GM23338 (cell line): ENCODE results near the gene SAMD13. TPM values are rescaled to one million over a fixed set of nuclear protein-coding genes. Genes with fewer than 3 reads are reported as not detected.

Experiments
- ATAC-seq: fragments of 200-7000 bp; cut with Tn5 transposase; 3 replicates; pipeline ENCODE4 v1.9.1; 2020
- DNase-seq: peaks from one replicate; pipeline ENCODE4 v3.0.0-alpha.2; 2015; ENCODE audit warnings: low spot score
- H2AFZ ChIP-seq: fragments of 200-600 bp; sonication (generic); 2 replicates; pipeline ENCODE4 v1.8.0; 2016; ENCODE audit warnings: antibody characterized with exemption, mild to moderate bottlenecking, moderate library complexity
- H3F3A ChIP-seq: fragments of 200-600 bp; sonication (generic); replicated peaks from 2 replicates; pipeline ENCODE4 v1.8.0; 2017; ENCODE audit warnings: antibody characterized with exemption, mixed run types, low read depth
- H3K27ac ChIP-seq: fragments of 200-600 bp; sonication (generic); 2 replicates; pipeline ENCODE4 v1.6.1; 2016; ENCODE audit warnings: low read depth
- H3K27me3 ChIP-seq: fragments of 200-600 bp; sonication (generic); 2 replicates; pipeline ENCODE4 v1.8.0; 2016; ENCODE audit warnings: mild to moderate bottlenecking, mixed run types, moderate library complexity; ENCODE audit not compliant: insufficient read depth
- H3K36me3 ChIP-seq: fragments of 200-600 bp; sonication (generic); 2 replicates; pipeline ENCODE4 v1.8.0; 2016; ENCODE audit warnings: mild to moderate bottlenecking; ENCODE audit not compliant: insufficient read depth
- H3K4me1 ChIP-seq: fragments of 200-600 bp; sonication (generic); 2 replicates; pipeline ENCODE4 v1.8.0; 2016; ENCODE audit warnings: mild to moderate bottlenecking, moderate library complexity; ENCODE audit not compliant: insufficient read depth
- H3K4me2 ChIP-seq: fragments of 200-600 bp; sonication (generic); 2 replicates; pipeline ENCODE4 v1.7.1; 2017; ENCODE audit warnings: mixed run types
- H3K4me3 ChIP-seq: fragments of 200-600 bp; sonication (generic); 2 replicates; pipeline ENCODE4 v1.6.1; 2016; ENCODE audit warnings: mixed run types
- H3K79me2 ChIP-seq: fragments of 200-600 bp; sonication (generic); replicated peaks from 2 replicates; pipeline ENCODE4 v1.8.0; 2017; ENCODE audit warnings: mild to moderate bottlenecking; ENCODE audit not compliant: insufficient read depth
- H3K9me2 ChIP-seq: fragments of 200-600 bp; sonication (generic); 2 replicates; pipeline ENCODE4 v1.8.0; 2017; ENCODE audit not compliant: insufficient read depth
- H4K20me1 ChIP-seq: fragments of 200-600 bp; sonication (generic); replicated peaks from 2 replicates; pipeline ENCODE4 v1.8.0; 2017; ENCODE audit warnings: mild to moderate bottlenecking; ENCODE audit not compliant: insufficient read depth
- H3K27ac Mint-ChIP-seq: 2 replicates; pipeline ENCODE4 v1.8.0; 2020; ENCODE audit warnings: inconsistent platforms, mild to moderate bottlenecking, moderate library complexity, mixed read lengths
- H3K27me3 Mint-ChIP-seq: 3 replicates; pipeline ENCODE4 v1.8.0; 2022; ENCODE audit warnings: low read depth, mild to moderate bottlenecking, moderate library complexity, mixed read lengths, inconsistent platforms; ENCODE audit not compliant: insufficient read depth, poor library complexity
- H3K36me3 Mint-ChIP-seq: 3 replicates; pipeline ENCODE4 v1.8.0; 2021; ENCODE audit warnings: low read depth, mild to moderate bottlenecking, inconsistent platforms, moderate library complexity, mixed read lengths
- H3K4me1 Mint-ChIP-seq: 3 replicates; pipeline ENCODE4 v1.8.0; 2020; ENCODE audit warnings: mild to moderate bottlenecking, inconsistent platforms, mixed read lengths
- H3K4me3 Mint-ChIP-seq: 3 replicates; pipeline ENCODE4 v1.8.0; 2021; ENCODE audit warnings: moderate library complexity, mild to moderate bottlenecking, inconsistent platforms, mixed read lengths
- H3K9me3 Mint-ChIP-seq: 3 replicates; pipeline ENCODE4 v1.8.0; 2020; ENCODE audit warnings: moderate library complexity, mild to moderate bottlenecking, inconsistent platforms, mixed read lengths
- EZH2 ChIP-seq: fragments of 200-600 bp; sonication (generic); IDR thresholded peaks from one replicate; pipeline ENCODE4 v1.8.0; 2017; ENCODE audit warnings: antibody characterized with exemption, mild to moderate bottlenecking, low read depth; ENCODE audit not compliant: unreplicated experiment
- STAT1 ChIP-seq: IDR thresholded peaks from one replicate; pipeline ENCODE4 v1.6.1; 2016; ENCODE audit warnings: antibody characterized with exemption; ENCODE audit not compliant: unreplicated experiment
- ZNF331 ChIP-seq: fragments of 250-450 bp; sonication (Bioruptor Pico); IDR thresholded peaks from 2 replicates; pipeline ENCODE4 v1.5.0; 2020; ENCODE audit warnings: low read depth, mild to moderate bottlenecking, moderate library complexity
- polyA plus RNA-seq: library from polyadenylated mRNA; unstranded; fragments of >200 nt; fragmentation: Nextera tagmentation; extraction: Ambion mirVana; gene quantifications from 2 replicates; pipeline ENCODE4 v1.2.1, GENCODE V29; 2016
- total RNA-seq: library from RNA; depleted of rRNA; stranded (reverse); fragments of >200 nt; shearing (Covaris generic); gene quantifications from 2 replicates; pipeline ENCODE4 v1.2.3, GENCODE V29; 2014
- TF ChIP-seq, protein P1 (sequence below): IDR thresholded peaks from 2 replicates; pipeline ENCODE4 v1.6.1; 2016; ENCODE audit warnings: antibody characterized with exemption
- TF ChIP-seq, protein P2 (sequence below): fragments of 250-450 bp; sonication (Bioruptor Pico); IDR thresholded peaks from 2 replicates; pipeline ENCODE4 v1.5.0; 2020; ENCODE audit warnings: mild to moderate bottlenecking, moderate library complexity

Gene SAMD13
- total and polyA plus RNA-seq, 2 experiments from 2014 or later: 2.5 to 3.6 TPM

DNA sequence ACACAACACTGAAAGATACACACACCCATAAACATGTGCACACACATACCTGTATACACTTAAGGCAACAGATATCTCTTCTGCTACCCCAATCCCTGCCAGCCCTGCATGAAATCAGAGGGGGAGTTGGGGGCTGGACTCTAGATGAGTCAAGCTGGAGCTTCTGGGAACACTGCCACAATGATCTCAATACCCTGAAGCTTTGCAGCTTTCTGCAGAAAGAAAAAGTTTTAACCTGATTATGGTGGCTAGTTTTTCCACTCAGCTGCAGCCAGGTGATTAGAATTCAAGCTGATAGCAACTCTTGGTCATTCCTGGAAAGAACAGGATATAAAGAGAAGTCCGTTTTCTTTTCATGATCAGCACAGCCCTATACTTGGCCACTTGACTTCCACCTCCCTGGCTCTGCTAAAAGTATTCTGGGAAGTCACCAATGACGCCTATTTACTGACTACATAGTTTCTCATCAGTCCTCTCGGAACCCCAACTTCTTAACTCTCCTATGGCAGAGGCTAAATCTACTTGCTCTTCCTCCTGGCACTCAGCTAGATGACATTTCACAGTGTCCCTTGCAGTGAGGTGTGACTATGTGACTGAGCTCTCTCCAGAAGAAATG, 76.1 kb downstream of the SAMD13 start:
- DNase-seq: no peak
- no peak for TF ChIP-seq ZNF331 (CRISPR knock-in tag)
- no peak for TF ChIP-seq EZH2
- no peak for TF ChIP-seq STAT1
- TF ChIP-seq, protein P1, sequence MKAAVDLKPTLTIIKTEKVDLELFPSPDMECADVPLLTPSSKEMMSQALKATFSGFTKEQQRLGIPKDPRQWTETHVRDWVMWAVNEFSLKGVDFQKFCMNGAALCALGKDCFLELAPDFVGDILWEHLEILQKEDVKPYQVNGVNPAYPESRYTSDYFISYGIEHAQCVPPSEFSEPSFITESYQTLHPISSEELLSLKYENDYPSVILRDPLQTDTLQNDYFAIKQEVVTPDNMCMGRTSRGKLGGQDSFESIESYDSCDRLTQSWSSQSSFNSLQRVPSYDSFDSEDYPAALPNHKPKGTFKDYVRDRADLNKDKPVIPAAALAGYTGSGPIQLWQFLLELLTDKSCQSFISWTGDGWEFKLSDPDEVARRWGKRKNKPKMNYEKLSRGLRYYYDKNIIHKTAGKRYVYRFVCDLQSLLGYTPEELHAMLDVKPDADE: no peak
- TF ChIP-seq, protein P2, sequence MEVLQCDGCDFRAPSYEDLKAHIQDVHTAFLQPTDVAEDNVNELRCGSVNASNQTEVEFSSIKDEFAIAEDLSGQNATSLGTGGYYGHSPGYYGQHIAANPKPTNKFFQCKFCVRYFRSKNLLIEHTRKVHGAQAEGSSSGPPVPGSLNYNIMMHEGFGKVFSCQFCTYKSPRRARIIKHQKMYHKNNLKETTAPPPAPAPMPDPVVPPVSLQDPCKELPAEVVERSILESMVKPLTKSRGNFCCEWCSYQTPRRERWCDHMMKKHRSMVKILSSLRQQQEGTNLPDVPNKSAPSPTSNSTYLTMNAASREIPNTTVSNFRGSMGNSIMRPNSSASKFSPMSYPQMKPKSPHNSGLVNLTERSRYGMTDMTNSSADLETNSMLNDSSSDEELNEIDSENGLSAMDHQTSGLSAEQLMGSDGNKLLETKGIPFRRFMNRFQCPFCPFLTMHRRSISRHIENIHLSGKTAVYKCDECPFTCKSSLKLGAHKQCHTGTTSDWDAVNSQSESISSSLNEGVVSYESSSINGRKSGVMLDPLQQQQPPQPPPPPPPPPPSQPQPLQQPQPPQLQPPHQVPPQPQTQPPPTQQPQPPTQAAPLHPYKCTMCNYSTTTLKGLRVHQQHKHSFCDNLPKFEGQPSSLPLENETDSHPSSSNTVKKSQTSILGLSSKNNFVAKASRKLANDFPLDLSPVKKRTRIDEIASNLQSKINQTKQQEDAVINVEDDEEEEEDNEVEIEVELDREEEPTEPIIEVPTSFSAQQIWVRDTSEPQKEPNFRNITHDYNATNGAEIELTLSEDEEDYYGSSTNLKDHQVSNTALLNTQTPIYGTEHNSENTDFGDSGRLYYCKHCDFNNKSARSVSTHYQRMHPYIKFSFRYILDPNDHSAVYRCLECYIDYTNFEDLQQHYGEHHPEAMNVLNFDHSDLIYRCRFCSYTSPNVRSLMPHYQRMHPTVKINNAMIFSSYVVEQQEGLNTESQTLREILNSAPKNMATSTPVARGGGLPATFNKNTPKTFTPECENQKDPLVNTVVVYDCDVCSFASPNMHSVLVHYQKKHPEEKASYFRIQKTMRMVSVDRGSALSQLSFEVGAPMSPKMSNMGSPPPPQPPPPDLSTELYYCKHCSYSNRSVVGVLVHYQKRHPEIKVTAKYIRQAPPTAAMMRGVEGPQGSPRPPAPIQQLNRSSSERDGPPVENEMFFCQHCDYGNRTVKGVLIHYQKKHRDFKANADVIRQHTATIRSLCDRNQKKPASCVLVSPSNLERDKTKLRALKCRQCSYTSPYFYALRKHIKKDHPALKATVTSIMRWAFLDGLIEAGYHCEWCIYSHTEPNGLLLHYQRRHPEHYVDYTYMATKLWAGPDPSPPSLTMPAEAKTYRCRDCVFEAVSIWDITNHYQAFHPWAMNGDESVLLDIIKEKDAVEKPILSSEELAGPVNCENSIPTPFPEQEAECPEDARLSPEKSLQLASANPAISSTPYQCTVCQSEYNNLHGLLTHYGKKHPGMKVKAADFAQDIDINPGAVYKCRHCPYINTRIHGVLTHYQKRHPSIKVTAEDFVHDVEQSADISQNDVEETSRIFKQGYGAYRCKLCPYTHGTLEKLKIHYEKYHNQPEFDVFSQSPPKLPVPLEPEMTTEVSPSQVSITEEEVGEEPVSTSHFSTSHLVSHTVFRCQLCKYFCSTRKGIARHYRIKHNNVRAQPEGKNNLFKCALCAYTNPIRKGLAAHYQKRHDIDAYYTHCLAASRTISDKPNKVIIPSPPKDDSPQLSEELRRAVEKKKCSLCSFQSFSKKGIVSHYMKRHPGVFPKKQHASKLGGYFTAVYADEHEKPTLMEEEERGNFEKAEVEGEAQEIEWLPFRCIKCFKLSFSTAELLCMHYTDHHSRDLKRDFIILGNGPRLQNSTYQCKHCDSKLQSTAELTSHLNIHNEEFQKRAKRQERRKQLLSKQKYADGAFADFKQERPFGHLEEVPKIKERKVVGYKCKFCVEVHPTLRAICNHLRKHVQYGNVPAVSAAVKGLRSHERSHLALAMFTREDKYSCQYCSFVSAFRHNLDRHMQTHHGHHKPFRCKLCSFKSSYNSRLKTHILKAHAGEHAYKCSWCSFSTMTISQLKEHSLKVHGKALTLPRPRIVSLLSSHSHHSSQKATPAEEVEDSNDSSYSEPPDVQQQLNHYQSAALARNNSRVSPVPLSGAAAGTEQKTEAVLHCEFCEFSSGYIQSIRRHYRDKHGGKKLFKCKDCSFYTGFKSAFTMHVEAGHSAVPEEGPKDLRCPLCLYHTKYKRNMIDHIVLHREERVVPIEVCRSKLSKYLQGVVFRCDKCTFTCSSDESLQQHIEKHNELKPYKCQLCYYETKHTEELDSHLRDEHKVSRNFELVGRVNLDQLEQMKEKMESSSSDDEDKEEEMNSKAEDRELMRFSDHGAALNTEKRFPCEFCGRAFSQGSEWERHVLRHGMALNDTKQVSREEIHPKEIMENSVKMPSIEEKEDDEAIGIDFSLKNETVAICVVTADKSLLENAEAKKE: no peak
- no peak overlapping the region for H3K4me3 Mint-ChIP-seq

More for the DNA sequence above, 76.1 kb downstream of the SAMD13 start:
- Mint-ChIP-seq H3K27me3 (no peaks in the 10 kb centered on the region), H3K36me3 (no peaks in the 10 kb centered on the region), H3K9me3 (no peaks in the 10 kb centered on the region), H3K27ac (no peak overlapping the region), H3K4me1 (peaks cover 5% of the 10 kb centered on the region)
- Histone ChIP-seq H3K4me2 (no peak overlapping the region), H3K79me2 (no peaks in the 10 kb centered on the region), H3K36me3 (no peaks in the 10 kb centered on the region), H3F3A (no peaks in the 10 kb centered on the region), H3K4me3 (no peak overlapping the region), H3K4me1 (peaks cover 12% of the 10 kb centered on the region; the same call in 1 of the 2 replicates), H3K27ac (no peak overlapping the region), H3K9me2 (no peaks in the 10 kb centered on the region), H2AFZ (no peak overlapping the region), H4K20me1 (no peaks in the 10 kb centered on the region), H3K27me3 (no peaks in the 10 kb centered on the region)
- no peak for ATAC-seq
